Neural cell (in vitro differentiated cells): ENCODE measurements around the gene APBA1. TPM values are rescaled to one million over a fixed set of nuclear protein-coding genes. Genes with fewer than 3 reads are reported as not detected.

Source experiments
- H2AFZ ChIP-seq: fragments of 200-600, 300-800 bp; sonication (generic), shearing (Covaris generic); 2 replicates; pipeline ENCODE4 v1.6.0; 2014; ENCODE audit warnings: low read depth, mild to moderate bottlenecking, antibody characterized with exemption, low read length, moderate library complexity
- H3F3A ChIP-seq: fragments of 200-600 bp; shearing (Covaris generic); 2 replicates; pipeline ENCODE4 v1.6.1; 2016; ENCODE audit warnings: mild to moderate bottlenecking, moderate library complexity, mixed read lengths, antibody characterized with exemption, low read length; ENCODE audit not compliant: insufficient read depth, poor library complexity, severe bottlenecking
- H3K27ac ChIP-seq: fragments of 200-600, 300-800 bp; sonication (generic), shearing (Covaris generic); 2 replicates; pipeline ENCODE4 v1.5.1; 2014; ENCODE audit warnings: mild to moderate bottlenecking, low read length, moderate library complexity
- H3K27me3 ChIP-seq: fragments of 300-800, 200-600 bp; sonication (generic), shearing (Covaris generic); 2 replicates; pipeline ENCODE4 v1.6.0; 2014; ENCODE audit warnings: mild to moderate bottlenecking, low read depth, low read length, moderate library complexity; ENCODE audit not compliant: insufficient read depth
- H3K36me3 ChIP-seq: fragments of 300-800, 200-600 bp; sonication (generic), shearing (Covaris generic); 2 replicates; pipeline ENCODE4 v1.5.1; 2014; ENCODE audit warnings: mild to moderate bottlenecking, antibody characterized with exemption, low read length, moderate library complexity; ENCODE audit not compliant: insufficient read depth
- H3K4me2 ChIP-seq: fragments of 300-800, 200-600 bp; sonication (generic), shearing (Covaris generic); 2 replicates; pipeline ENCODE4 v1.6.0; 2014; ENCODE audit warnings: mild to moderate bottlenecking, low read length
- H3K4me3 ChIP-seq: fragments of 300-800, 200-600 bp; sonication (generic), shearing (Covaris generic); 2 replicates; pipeline ENCODE4 v1.5.1; 2014; ENCODE audit warnings: mild to moderate bottlenecking, low read length, moderate library complexity
- H3K79me2 ChIP-seq: fragments of 200-600 bp; shearing (Covaris generic); replicated peaks from 2 replicates; pipeline ENCODE4 v1.6.0; 2014; ENCODE audit warnings: mild to moderate bottlenecking, low read length, moderate library complexity; ENCODE audit not compliant: insufficient read depth
- H3K9ac ChIP-seq: fragments of 300-800, 200-600 bp; sonication (generic), shearing (Covaris generic); 2 replicates; pipeline ENCODE4 v1.6.1; 2016; ENCODE audit warnings: mild to moderate bottlenecking, low read length, mixed read lengths
- H3K9me2 ChIP-seq: fragments of 200-600 bp; shearing (Covaris generic); 2 replicates; pipeline ENCODE4 v1.6.1; 2016; ENCODE audit warnings: mild to moderate bottlenecking, low read length, mixed read lengths; ENCODE audit not compliant: insufficient read depth
- H3K9me3 ChIP-seq: fragments of 200-600, 300-800 bp; sonication (generic), shearing (Covaris generic); 2 replicates; pipeline ENCODE4 v1.6.1; 2016; ENCODE audit warnings: mild to moderate bottlenecking, mixed run types, low read length, moderate library complexity, mixed read lengths
- H4K20me1 ChIP-seq: fragments of 200-600 bp; shearing (Covaris generic); 2 replicates; pipeline ENCODE4 v1.6.1; 2016; ENCODE audit warnings: mild to moderate bottlenecking, mixed run types; ENCODE audit not compliant: insufficient read depth
- EP300 ChIP-seq: fragments of 450-650 bp; conservative IDR thresholded peaks from 2 replicates; pipeline ENCODE4 v1.6.1; 2014; ENCODE audit warnings: antibody characterized with exemption, mild to moderate bottlenecking, moderate library complexity; ENCODE audit not compliant: poor library complexity, severe bottlenecking
- EZH2 ChIP-seq: fragments of 200-600, 300-800 bp; shearing (Covaris generic), sonication (generic); IDR thresholded peaks from 2 replicates; pipeline ENCODE4 v1.6.1; 2014; ENCODE audit warnings: antibody characterized with exemption, low read length, borderline replicate concordance, mild to moderate bottlenecking; ENCODE audit not compliant: insufficient read depth, poor library complexity, severe bottlenecking
- MXI1 ChIP-seq: fragments of 450-650 bp; conservative IDR thresholded peaks from 2 replicates; pipeline ENCODE4 v1.6.1; 2014; ENCODE audit warnings: antibody characterized with exemption, mild to moderate bottlenecking; ENCODE audit not compliant: poor library complexity, severe bottlenecking
- POLR2AphosphoS5 ChIP-seq: IDR thresholded peaks from 2 replicates; pipeline ENCODE4 v1.6.1; 2012
- RAD21 ChIP-seq: fragments of 450-650 bp; conservative IDR thresholded peaks from 2 replicates; pipeline ENCODE4 v1.6.1; 2014; ENCODE audit warnings: antibody characterized with exemption, mild to moderate bottlenecking, moderate library complexity
- SMC3 ChIP-seq: fragments of 450-650 bp; conservative IDR thresholded peaks from 2 replicates; pipeline ENCODE4 v1.6.1; 2014; ENCODE audit warnings: antibody characterized with exemption, mild to moderate bottlenecking, moderate library complexity; ENCODE audit not compliant: poor library complexity
- TAF1 ChIP-seq: IDR thresholded peaks from 2 replicates; pipeline ENCODE4 v1.6.1; 2012; ENCODE audit warnings: low read depth
- polyA plus RNA-seq: library from polyadenylated mRNA; depleted of rRNA; stranded (reverse); fragments of >200 nt; gene quantifications from 2 replicates; pipeline ENCODE4 v1.2.3, GENCODE V29; 2014
- TF ChIP-seq, protein P1 (sequence below): fragments of 450-650 bp; IDR thresholded peaks from 2 replicates; pipeline ENCODE4 v1.5.1; 2014; ENCODE audit warnings: antibody characterized with exemption, mild to moderate bottlenecking, moderate library complexity; ENCODE audit not compliant: poor library complexity, severe bottlenecking
- TF ChIP-seq, protein P2 (sequence below): IDR thresholded peaks from 2 replicates; pipeline ENCODE4 v1.6.1; 2012; ENCODE audit warnings: borderline replicate concordance

The APBA1 gene
- polyA plus RNA-seq, 1 donor from 2014 or later: 10.9 TPM

DNA sequence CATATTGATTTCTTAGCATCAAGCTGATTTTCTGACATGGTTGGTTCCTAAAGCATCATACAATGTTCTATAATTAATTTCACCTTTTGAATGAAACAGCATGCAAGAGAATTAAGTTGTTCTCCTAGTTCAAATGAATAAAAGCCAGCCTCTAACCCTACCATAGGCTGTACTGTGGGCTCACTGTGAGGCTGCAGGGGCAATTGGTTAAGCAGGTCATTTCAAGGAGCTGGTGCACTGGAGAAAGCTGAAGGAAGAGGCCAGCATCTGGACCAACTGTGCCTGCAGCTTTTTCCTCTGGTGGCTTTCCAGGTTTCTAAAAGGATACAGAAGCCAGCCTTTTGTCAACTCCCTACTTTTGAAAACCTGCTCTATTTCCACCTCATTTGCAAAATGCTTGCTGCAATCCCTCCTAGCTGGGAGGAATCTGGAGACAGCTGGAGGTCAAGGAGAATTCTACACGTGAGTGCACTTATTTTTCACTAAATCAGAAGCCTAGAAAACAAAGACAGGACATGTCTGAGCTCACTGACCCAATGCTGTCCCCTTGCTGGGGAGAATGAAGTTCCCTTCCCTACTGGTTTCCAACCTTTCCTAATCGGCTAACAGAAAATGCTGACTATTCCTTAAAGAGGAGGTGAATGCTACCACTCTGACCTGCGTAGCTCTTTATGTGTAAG is 158.9 kb downstream of the APBA1 start:
- Histone ChIP-seq H4K20me1 (no peaks in the 10 kb centered on the region), H3F3A (no peaks in the 10 kb centered on the region), H3K27me3 (no peaks in the 10 kb centered on the region), H3K36me3 (no peaks in the 10 kb centered on the region), H2AFZ (no peak overlapping the region), H3K27ac (no peak overlapping the region), H3K4me2 (no peak overlapping the region), H3K4me3 (no peak overlapping the region), H3K9me3 (no peaks in the 10 kb centered on the region), H3K9me2 (no peaks in the 10 kb centered on the region), H3K9ac (no peak overlapping the region), H3K79me2 (no peaks in the 10 kb centered on the region)
- TF ChIP-seq, protein P1, sequence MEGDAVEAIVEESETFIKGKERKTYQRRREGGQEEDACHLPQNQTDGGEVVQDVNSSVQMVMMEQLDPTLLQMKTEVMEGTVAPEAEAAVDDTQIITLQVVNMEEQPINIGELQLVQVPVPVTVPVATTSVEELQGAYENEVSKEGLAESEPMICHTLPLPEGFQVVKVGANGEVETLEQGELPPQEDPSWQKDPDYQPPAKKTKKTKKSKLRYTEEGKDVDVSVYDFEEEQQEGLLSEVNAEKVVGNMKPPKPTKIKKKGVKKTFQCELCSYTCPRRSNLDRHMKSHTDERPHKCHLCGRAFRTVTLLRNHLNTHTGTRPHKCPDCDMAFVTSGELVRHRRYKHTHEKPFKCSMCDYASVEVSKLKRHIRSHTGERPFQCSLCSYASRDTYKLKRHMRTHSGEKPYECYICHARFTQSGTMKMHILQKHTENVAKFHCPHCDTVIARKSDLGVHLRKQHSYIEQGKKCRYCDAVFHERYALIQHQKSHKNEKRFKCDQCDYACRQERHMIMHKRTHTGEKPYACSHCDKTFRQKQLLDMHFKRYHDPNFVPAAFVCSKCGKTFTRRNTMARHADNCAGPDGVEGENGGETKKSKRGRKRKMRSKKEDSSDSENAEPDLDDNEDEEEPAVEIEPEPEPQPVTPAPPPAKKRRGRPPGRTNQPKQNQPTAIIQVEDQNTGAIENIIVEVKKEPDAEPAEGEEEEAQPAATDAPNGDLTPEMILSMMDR: no peak
- TF ChIP-seq EZH2 (no peak), RAD21 (no peak)

DNA sequence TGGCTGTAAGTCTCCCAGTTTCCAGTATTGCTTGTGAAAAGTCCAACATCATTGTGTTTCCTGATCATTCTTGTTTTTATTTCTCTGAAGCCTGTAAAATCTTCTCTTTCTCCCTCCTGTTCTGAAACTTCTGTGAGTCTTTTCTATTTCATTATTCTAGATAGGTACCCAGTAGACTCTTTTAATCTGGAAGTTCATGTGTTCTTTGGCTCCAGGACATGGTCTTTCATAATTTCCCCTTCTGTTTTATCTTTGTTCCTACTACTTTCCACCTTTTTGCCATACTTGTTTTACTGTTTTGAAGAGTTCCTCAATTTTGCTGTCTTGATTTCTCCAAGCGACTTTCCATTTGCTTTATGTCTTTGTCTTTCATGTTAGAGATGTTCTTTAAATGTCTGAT is 168.1 kb downstream of the APBA1 start:
- H4K20me1 ChIP-seq: no peaks in the 10 kb centered on the region
- H3K27me3 ChIP-seq: no peaks in the 10 kb centered on the region
- no peak overlapping the region for H3K27ac ChIP-seq
- H3K9me2 ChIP-seq: no peaks in the 10 kb centered on the region
- H3K9me3 ChIP-seq: no peaks in the 10 kb centered on the region
- H2AFZ ChIP-seq: no peak overlapping the region
- H3K79me2 ChIP-seq: no peaks in the 10 kb centered on the region
- no peak overlapping the region for H3K9ac ChIP-seq
- no peaks in the 10 kb centered on the region for H3F3A ChIP-seq
- no peak overlapping the region for H3K4me2 ChIP-seq
- H3K36me3 ChIP-seq: no peaks in the 10 kb centered on the region
- TF ChIP-seq EZH2 (no peak), SMC3 (no peak), EP300 (no peak), POLR2AphosphoS5 (no peak), MXI1 (no peak), TAF1 (no peak), RAD21 (no peak)
- TF ChIP-seq, protein P2, sequence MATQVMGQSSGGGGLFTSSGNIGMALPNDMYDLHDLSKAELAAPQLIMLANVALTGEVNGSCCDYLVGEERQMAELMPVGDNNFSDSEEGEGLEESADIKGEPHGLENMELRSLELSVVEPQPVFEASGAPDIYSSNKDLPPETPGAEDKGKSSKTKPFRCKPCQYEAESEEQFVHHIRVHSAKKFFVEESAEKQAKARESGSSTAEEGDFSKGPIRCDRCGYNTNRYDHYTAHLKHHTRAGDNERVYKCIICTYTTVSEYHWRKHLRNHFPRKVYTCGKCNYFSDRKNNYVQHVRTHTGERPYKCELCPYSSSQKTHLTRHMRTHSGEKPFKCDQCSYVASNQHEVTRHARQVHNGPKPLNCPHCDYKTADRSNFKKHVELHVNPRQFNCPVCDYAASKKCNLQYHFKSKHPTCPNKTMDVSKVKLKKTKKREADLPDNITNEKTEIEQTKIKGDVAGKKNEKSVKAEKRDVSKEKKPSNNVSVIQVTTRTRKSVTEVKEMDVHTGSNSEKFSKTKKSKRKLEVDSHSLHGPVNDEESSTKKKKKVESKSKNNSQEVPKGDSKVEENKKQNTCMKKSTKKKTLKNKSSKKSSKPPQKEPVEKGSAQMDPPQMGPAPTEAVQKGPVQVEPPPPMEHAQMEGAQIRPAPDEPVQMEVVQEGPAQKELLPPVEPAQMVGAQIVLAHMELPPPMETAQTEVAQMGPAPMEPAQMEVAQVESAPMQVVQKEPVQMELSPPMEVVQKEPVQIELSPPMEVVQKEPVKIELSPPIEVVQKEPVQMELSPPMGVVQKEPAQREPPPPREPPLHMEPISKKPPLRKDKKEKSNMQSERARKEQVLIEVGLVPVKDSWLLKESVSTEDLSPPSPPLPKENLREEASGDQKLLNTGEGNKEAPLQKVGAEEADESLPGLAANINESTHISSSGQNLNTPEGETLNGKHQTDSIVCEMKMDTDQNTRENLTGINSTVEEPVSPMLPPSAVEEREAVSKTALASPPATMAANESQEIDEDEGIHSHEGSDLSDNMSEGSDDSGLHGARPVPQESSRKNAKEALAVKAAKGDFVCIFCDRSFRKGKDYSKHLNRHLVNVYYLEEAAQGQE: no peak
- TF ChIP-seq, protein P1: no peak
- no peak overlapping the region for H3K4me3 ChIP-seq
